ENCODE measurements around the gene USP5. TPM values are rescaled to one million over a fixed set of nuclear protein-coding genes. Genes with fewer than 3 reads are reported as not detected.

Gene USP5
- total RNA-seq, 1 experiment from 2014 or later: 175 TPM

- DNase-seq (ENCODE audit: low read depth, low spot score): no peak
- Histone ChIP-seq H3K4me3 (replicated peaks in 1 of 2; ENCODE audit: low read depth in 1 of 2, low read length in 2 of 2) (no peak overlapping the region), H3K27me3 (ENCODE audit: insufficient read depth, low read length) (no peaks in the 10 kb centered on the region), H3K9me3 (ENCODE audit: control insufficient read depth in 1 of 2, insufficient read depth in 1 of 2, low read depth in 1 of 2, low read length in 2 of 2) (no peaks in the 10 kb centered on the region), H4K20me1 (ENCODE audit: insufficient read depth) (no peaks in the 10 kb centered on the region), H2AFZ (ENCODE audit: low read depth, low read length, poor library complexity, severe bottlenecking) (no peak overlapping the region), H3K4me2 (ENCODE audit: low read length) (0 out of 2 replicates have a peak overlapping the region, but pooled peaks have one; percentile 8), H3K9me2 (ENCODE audit: insufficient read depth) (no peaks in the 10 kb centered on the region), H3K79me2 (ENCODE audit: insufficient read depth, low read length) (no peaks in the 10 kb centered on the region), H3K9ac (ENCODE audit: low read length) (no peak overlapping the region), H3K4me1 (ENCODE audit: control insufficient read depth in 1 of 2, insufficient read depth in 2 of 2, low read length in 2 of 2) (peaks cover 8 to 24% of the 10 kb centered on the region in 2 experiments), H3K36me3 (ENCODE audit: control insufficient read depth in 1 of 2, insufficient read depth in 2 of 2, low read length in 2 of 2) (no peaks in the 10 kb centered on the region), H3K27ac (ENCODE audit: low read depth, low read length) (no peak overlapping the region)
- intact Hi-C loops (cut with micrococcal nuclease): no loop called here
- no TSS peak for BruUV-seq (replicated peaks)
- POLR2A ChIA-PET: no interaction called here
- ATAC-seq: no peak
- TF ChIP-seq EZH2 (IDR thresholded peaks at IDR 0.05) (no peak), FOSL1 (IDR thresholded peaks at IDR 0.05; ENCODE audit: low read depth) (no peak), ZFX (IDR thresholded peaks at IDR 0.05) (no peak), CTCF (IDR thresholded peaks at IDR 0.05 in 2 of 3, conservative IDR thresholded peaks at IDR 0.05 in 1 of 3; ENCODE audit: borderline replicate concordance in 1 of 3, insufficient read depth in 1 of 3, low read depth in 2 of 3, low read length in 2 of 3) (no peak), ZBTB33 (IDR thresholded peaks at IDR 0.05; ENCODE audit: extremely low read depth, insufficient replicate concordance, low read length) (no peak), ATF3 (IDR thresholded peaks at IDR 0.05) (no peak), CEBPB (IDR thresholded peaks at IDR 0.05; ENCODE audit: low read depth) (no peak), SP1 (IDR thresholded peaks at IDR 0.05; ENCODE audit: low read depth) (no peak), RAD21 (IDR thresholded peaks at IDR 0.05; ENCODE audit: low read depth) (no peak), SRF (IDR thresholded peaks at IDR 0.05; ENCODE audit: low read depth) (no peak), REST (IDR thresholded peaks at IDR 0.05; ENCODE audit: low read depth) (no peak)
- RAD21 ChIA-PET (ENCODE audit: low non-redundant PET in 1 of 2, low total read pairs in 2 of 2, uncharacterized antibody in 2 of 2, unreplicated experiment in 2 of 2): no interaction called here
- CTCF ChIA-PET: interaction anchor here (1.1 kb wide), 1 partner anchor 28 kb away, joined by 3 read pairs; no protein-coding TSS in a partner anchor
These were observed 48.0 kb downstream of the USP5 start for GRCh38 chr12:6899837-6900519.
